Measurements from ENCODE around the gene TMEM234.

The TMEM234 gene

GRCh38 chr1:32219022-32219421, 3.1 kb downstream of the TMEM234 start:
- TF ChIP-seq CTCF (IDR thresholded peaks at IDR 0.05; ENCODE audit: low read depth, low read length), result no peak
- Histone ChIP-seq H3K4me1 (no peaks in the 10 kb centered on the region), H3K36me3 (peaks cover under 1% of the 10 kb centered on the region; the same call in 1 of the 2 replicates), H3K9me3 (no peaks in the 10 kb centered on the region), H3K4me3 (ENCODE audit: low read depth, low read length) (no peak overlapping the region), H3K27me3 (no peaks in the 10 kb centered on the region)
- DNase-seq, result no peak

GRCh38 chr1:32216566-32216965, 5.6 kb downstream of the TMEM234 start:
- H3K9me3 ChIP-seq, result no peaks in the 10 kb centered on the region
- H3K27me3 ChIP-seq, result no peaks in the 10 kb centered on the region
- no peaks in the 10 kb centered on the region for H3K36me3 ChIP-seq
- no peak for DNase-seq
- TF ChIP-seq CTCF (IDR thresholded peaks at IDR 0.05; ENCODE audit: low read depth, low read length), result no peak
- no peaks in the 10 kb centered on the region for H3K4me1 ChIP-seq
- no peak overlapping the region for H3K4me3 ChIP-seq (ENCODE audit: low read depth, low read length)

- H3K9me3 ChIP-seq, result no peaks in the 10 kb centered on the region
- H3K4me1 ChIP-seq, result no peaks in the 10 kb centered on the region
- H3K4me3 ChIP-seq (ENCODE audit: low read depth, low read length), result no peak overlapping the region
- TF ChIP-seq CTCF (IDR thresholded peaks at IDR 0.05; ENCODE audit: low read depth, low read length), result peak; percentile 72
- no peaks in the 10 kb centered on the region for H3K27me3 ChIP-seq
- peak; percentile 69 for DNase-seq
- H3K36me3 ChIP-seq, result no peaks in the 10 kb centered on the region
These were observed 6.3 kb downstream of the TMEM234 start for GRCh38 chr1:32215629-32216480.

GRCh38 chr1:32208891-32209328, 13.2 kb downstream of the TMEM234 start, which contains the start of gene DCDC2B:
TSS of gene DCDC2B (plus strand) at chr1:32209089. CDS start at chr1:32209094, 5 bp downstream.
- peak; percentile 73 for DNase-seq
- no peaks in the 10 kb centered on the region for H3K27me3 ChIP-seq
- no peaks in the 10 kb centered on the region for H3K36me3 ChIP-seq
- H3K9me3 ChIP-seq, result no peaks in the 10 kb centered on the region
- no peak within 1 kb of the TSS for H3K4me3 ChIP-seq (ENCODE audit: low read depth, low read length)
- no peak for TF ChIP-seq CTCF (IDR thresholded peaks at IDR 0.05; ENCODE audit: low read depth, low read length)
- 0 out of 2 replicates have a peak, but pooled peaks cover 6% of the 10 kb centered on the region for H3K4me1 ChIP-seq

GRCh38 chr1:32208469-32208868, 13.7 kb downstream of the TMEM234 start:
- Histone ChIP-seq H3K4me1 (0 out of 2 replicates have a peak, but pooled peaks cover 6% of the 10 kb centered on the region), H3K36me3 (no peaks in the 10 kb centered on the region), H3K9me3 (no peaks in the 10 kb centered on the region), H3K4me3 (ENCODE audit: low read depth, low read length) (no peak overlapping the region), H3K27me3 (no peaks in the 10 kb centered on the region)
- no peak for TF ChIP-seq CTCF (IDR thresholded peaks at IDR 0.05; ENCODE audit: low read depth, low read length)
- no peak for DNase-seq
